ENCODE measurements around the gene TAC4. TPM values are rescaled to one million over a fixed set of nuclear protein-coding genes. Genes with fewer than 3 reads are reported as not detected.
A peak's percentile ranks its signal among the peaks of the same experiment; 100 is the strongest.

TAC4 gene
- total and polyA plus RNA-seq, 10 donors = not detected

GRCh38 chr17:49878931-49879904 lies 31.3 kb upstream of the TAC4 start:
- Histone ChIP-seq H3K4me1 (peaks cover 6 to 14% (median 8%) of the 10 kb centered on the region in 6 donors), H3K27me3 (replicated peaks in 1 of 7) (peaks cover 0 to 91% (median 25%) of the 10 kb centered on the region in 7 donors), H3K4me3 (no peak overlapping the region), H3K36me3 (no peaks in the 10 kb centered on the region), H3K27ac (no peak overlapping the region), H3K9me3 (no peaks in the 10 kb centered on the region)
- TF ChIP-seq POLR2A (IDR thresholded peaks at IDR 0.05) (no peak), POLR2AphosphoS5 (IDR thresholded peaks at IDR 0.05) (no peak), CTCF (IDR thresholded peaks at IDR 0.05 in 8 of 11, conservative IDR thresholded peaks at IDR 0.05 in 3 of 11) (peak in 1 of 11 experiments; percentile 29)
- no peak for DNase-seq
- intact Hi-C loops (cut with DNase I; ENCODE audit: low total_unique reads) = no loop called here
- 59 to 69% (median 67%) methylated on average over 14 of the region's 14 CpGs for WGBS, 5 donors

GRCh38 chr17:49875685-49876084 lies 27.8 kb upstream of the TAC4 start:
- 67 to 81% (median 75%) methylated on average over 7 to 9 of the region's 9 CpGs for WGBS, 5 donors
- H3K27me3 ChIP-seq (replicated peaks in 1 of 7) = peaks cover 0 to 80% (median 21%) of the 10 kb centered on the region in 7 donors

GRCh38 chr17:49874911-49875310 lies 27.0 kb upstream of the TAC4 start:
- no peaks in the 10 kb centered on the region for H3K9me3 ChIP-seq
- no peak overlapping the region for H3K4me3 ChIP-seq
- peaks cover 0 to 80% (median 16%) of the 10 kb centered on the region in 7 donors for H3K27me3 ChIP-seq (replicated peaks in 1 of 7)
- no peak overlapping the region for H3K27ac ChIP-seq
- TF ChIP-seq POLR2AphosphoS5 (IDR thresholded peaks at IDR 0.05) (no peak), POLR2A (IDR thresholded peaks at IDR 0.05) (no peak), CTCF (IDR thresholded peaks at IDR 0.05 in 8 of 11, conservative IDR thresholded peaks at IDR 0.05 in 3 of 11) (no peak)
- intact Hi-C loops (cut with DNase I; ENCODE audit: low total_unique reads) = no loop called here
- H3K4me1 ChIP-seq = peaks cover 0 to 2% (median 0%) of the 10 kb centered on the region in 6 donors
- 73 to 86% (median 80%) methylated on average over 2 of the region's 2 CpGs for WGBS, 5 donors
- DNase-seq = no peak
- no peaks in the 10 kb centered on the region for H3K36me3 ChIP-seq

More at GRCh38 chr17:49875685-49876084, 27.8 kb upstream of the TAC4 start:
- intact Hi-C loops (cut with DNase I; ENCODE audit: low total_unique reads) = no loop called here
- TF ChIP-seq POLR2A (IDR thresholded peaks at IDR 0.05) (no peak), POLR2AphosphoS5 (IDR thresholded peaks at IDR 0.05) (no peak), CTCF (IDR thresholded peaks at IDR 0.05 in 8 of 11, conservative IDR thresholded peaks at IDR 0.05 in 3 of 11) (no peak)
- DNase-seq = no peak
- no peak overlapping the region for H3K27ac ChIP-seq
- H3K4me1 ChIP-seq = peaks cover 5 to 10% (median 7%) of the 10 kb centered on the region in 6 donors
- no peaks in the 10 kb centered on the region for H3K9me3 ChIP-seq
- no peak overlapping the region for H3K4me3 ChIP-seq
- H3K36me3 ChIP-seq = no peaks in the 10 kb centered on the region

- intact Hi-C loops (cut with DNase I; ENCODE audit: low total_unique reads) = no loop called here
- TF ChIP-seq POLR2AphosphoS5 (IDR thresholded peaks at IDR 0.05) (no peak), CTCF (IDR thresholded peaks at IDR 0.05 in 8 of 11, conservative IDR thresholded peaks at IDR 0.05 in 3 of 11) (no peak), POLR2A (IDR thresholded peaks at IDR 0.05) (no peak)
- Histone ChIP-seq H3K36me3 (no peaks in the 10 kb centered on the region), H3K27me3 (replicated peaks in 1 of 7) (peaks cover 0 to 79% (median 7%) of the 10 kb centered on the region in 7 donors), H3K27ac (no peak overlapping the region), H3K4me1 (no peaks in the 10 kb centered on the region), H3K9me3 (no peaks in the 10 kb centered on the region), H3K4me3 (no peak overlapping the region)
- no peak for DNase-seq
- 71 to 81% (median 78%) methylated on average over 3 of the region's 3 CpGs for WGBS, 5 donors
These were observed 26.1 kb upstream of the TAC4 start for GRCh38 chr17:49873926-49874325.
